ENCODE data around the gene ACTN4. TPM values are rescaled to one million over a fixed set of nuclear protein-coding genes. Genes with fewer than 3 reads are reported as not detected.

ACTN4 gene
- total and polyA plus RNA-seq, 2 experiments from 2014 or later, result 59.3 to 321 TPM

DNA sequence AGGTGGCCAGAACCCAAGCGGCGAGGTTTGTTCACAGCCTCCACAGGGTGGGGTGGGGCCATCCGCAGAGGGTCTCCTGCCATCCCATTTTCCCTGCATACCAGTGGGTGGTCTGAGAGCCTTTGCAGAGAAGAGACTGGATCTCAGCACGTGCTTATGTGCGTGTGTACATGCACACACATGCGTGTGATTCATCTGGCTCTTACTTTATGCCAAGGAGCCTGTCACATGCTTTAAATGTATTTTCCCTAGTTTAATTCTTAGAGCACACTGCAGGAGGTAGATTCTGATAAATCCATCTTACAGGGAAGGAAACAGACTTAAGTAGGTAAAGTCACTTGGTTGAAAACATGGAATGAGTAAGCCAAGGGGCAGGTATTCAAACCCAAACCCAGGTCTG lies 49.7 kb downstream of the ACTN4 start:
- TF ChIP-seq, protein P1, sequence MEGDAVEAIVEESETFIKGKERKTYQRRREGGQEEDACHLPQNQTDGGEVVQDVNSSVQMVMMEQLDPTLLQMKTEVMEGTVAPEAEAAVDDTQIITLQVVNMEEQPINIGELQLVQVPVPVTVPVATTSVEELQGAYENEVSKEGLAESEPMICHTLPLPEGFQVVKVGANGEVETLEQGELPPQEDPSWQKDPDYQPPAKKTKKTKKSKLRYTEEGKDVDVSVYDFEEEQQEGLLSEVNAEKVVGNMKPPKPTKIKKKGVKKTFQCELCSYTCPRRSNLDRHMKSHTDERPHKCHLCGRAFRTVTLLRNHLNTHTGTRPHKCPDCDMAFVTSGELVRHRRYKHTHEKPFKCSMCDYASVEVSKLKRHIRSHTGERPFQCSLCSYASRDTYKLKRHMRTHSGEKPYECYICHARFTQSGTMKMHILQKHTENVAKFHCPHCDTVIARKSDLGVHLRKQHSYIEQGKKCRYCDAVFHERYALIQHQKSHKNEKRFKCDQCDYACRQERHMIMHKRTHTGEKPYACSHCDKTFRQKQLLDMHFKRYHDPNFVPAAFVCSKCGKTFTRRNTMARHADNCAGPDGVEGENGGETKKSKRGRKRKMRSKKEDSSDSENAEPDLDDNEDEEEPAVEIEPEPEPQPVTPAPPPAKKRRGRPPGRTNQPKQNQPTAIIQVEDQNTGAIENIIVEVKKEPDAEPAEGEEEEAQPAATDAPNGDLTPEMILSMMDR (IDR thresholded peaks at IDR 0.05; ENCODE audit: poor library complexity), result no peak
- no peak for TF ChIP-seq EZH2 (IDR thresholded peaks at IDR 0.05; ENCODE audit: borderline replicate concordance)
- TF ChIP-seq EZH2phosphoT487 (IDR thresholded peaks at IDR 0.05; ENCODE audit: low read depth, severe bottlenecking, unreplicated experiment), result no peak
- Histone ChIP-seq H3K27me3 (no peaks in the 10 kb centered on the region), H3K4me1 (ENCODE audit: insufficient read depth) (peaks cover 80% of the 10 kb centered on the region), H3K79me2 (peaks cover 82% of the 10 kb centered on the region), H3K9me2 (replicated peaks; ENCODE audit: insufficient read depth) (no peaks in the 10 kb centered on the region), H3K27ac (peak overlapping the region; percentile 97), H4K20me1 (ENCODE audit: insufficient read depth, poor library complexity, severe bottlenecking) (peaks cover 28% of the 10 kb centered on the region), H3K36me3 (replicated peaks; ENCODE audit: insufficient read depth, low read depth) (no peaks in the 10 kb centered on the region), H3K4me3 (no peak overlapping the region), H3K9me3 (ENCODE audit: low read depth) (no peaks in the 10 kb centered on the region), H2AFZ (no peak overlapping the region), H3K4me2 (no peak overlapping the region)
- DNase-seq (ENCODE audit: low spot score), result no peak
- WGBS (ENCODE audit: low lambda C conversion rate, missing lambda C conversion rate), result over 99% methylated on average over 6 of the region's 6 CpGs

- WGBS (ENCODE audit: low lambda C conversion rate, missing lambda C conversion rate), result 84% methylated on average over 11 of the region's 11 CpGs
- H4K20me1 ChIP-seq (ENCODE audit: insufficient read depth, poor library complexity, severe bottlenecking), result peaks cover 28% of the 10 kb centered on the region
Observed at GRCh38 chr19:38697641-38698071, 50.2 kb downstream of the ACTN4 start.

DNA sequence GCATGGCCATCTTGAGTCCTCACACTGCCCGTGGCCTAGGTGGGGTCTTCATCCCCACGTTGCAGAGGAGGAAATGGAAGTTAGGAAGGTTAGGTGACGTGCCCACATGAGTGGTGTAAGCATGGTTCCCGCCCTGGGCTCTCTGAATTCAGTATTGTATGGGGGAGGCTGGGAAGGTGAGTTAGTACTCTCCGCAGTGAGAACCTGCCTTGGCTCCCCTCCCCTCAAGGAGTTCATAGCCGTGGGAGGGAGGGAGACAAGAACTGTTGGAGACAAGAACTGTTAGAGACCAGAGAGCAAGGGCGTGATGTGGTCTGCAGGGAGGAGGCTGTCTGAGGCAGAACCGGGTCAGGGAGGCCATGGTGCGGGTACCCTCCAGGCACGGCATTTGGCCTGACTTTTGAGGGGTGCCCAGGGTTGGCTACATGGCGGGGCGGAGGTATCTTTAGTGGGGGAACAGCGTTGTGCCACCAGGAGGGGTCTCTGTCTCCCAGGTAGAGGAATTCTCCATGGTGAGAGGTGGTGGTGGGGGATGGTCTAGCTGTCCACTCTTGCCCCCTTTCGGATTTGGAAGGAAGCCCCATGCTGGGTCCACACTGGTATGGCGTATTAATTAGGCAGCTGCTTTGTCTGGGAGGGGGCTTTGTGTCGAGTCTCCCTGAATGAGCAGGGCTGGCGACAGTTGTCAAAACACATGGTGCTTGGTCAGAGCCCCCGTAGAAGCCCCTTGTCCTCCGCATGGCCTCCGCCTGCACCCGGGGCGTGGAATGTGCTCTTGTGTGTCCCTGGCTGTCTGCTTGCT lies 51.0 kb downstream of the ACTN4 start:
- Histone ChIP-seq H3K4me2 (no peak overlapping the region), H3K36me3 (replicated peaks; ENCODE audit: insufficient read depth, low read depth) (no peaks in the 10 kb centered on the region), H4K20me1 (ENCODE audit: insufficient read depth, poor library complexity, severe bottlenecking) (peaks cover 28% of the 10 kb centered on the region), H3K9me3 (ENCODE audit: low read depth) (no peaks in the 10 kb centered on the region), H3K79me2 (peaks cover 77% of the 10 kb centered on the region), H3K9me2 (replicated peaks; ENCODE audit: insufficient read depth) (no peaks in the 10 kb centered on the region), H3K27me3 (no peaks in the 10 kb centered on the region), H3K4me1 (ENCODE audit: insufficient read depth) (peaks cover 77% of the 10 kb centered on the region), H2AFZ (no peak overlapping the region), H3K4me3 (no peak overlapping the region), H3K27ac (peak overlapping the region; percentile 97)
- WGBS (ENCODE audit: low lambda C conversion rate, missing lambda C conversion rate), result 85% methylated on average over 22 of the region's 22 CpGs
- TF ChIP-seq EZH2phosphoT487 (IDR thresholded peaks at IDR 0.05; ENCODE audit: low read depth, severe bottlenecking, unreplicated experiment) (no peak), EZH2 (IDR thresholded peaks at IDR 0.05; ENCODE audit: borderline replicate concordance) (no peak)
- TF ChIP-seq, protein P1 (IDR thresholded peaks at IDR 0.05; ENCODE audit: poor library complexity), result no peak
- DNase-seq (ENCODE audit: low spot score), result no peak

More at GRCh38 chr19:38697641-38698071, 50.2 kb downstream of the ACTN4 start:
- Histone ChIP-seq H3K79me2 (peaks cover 82% of the 10 kb centered on the region), H2AFZ (no peak overlapping the region), H3K36me3 (replicated peaks; ENCODE audit: insufficient read depth, low read depth) (no peaks in the 10 kb centered on the region), H3K4me3 (no peak overlapping the region), H3K9me2 (replicated peaks; ENCODE audit: insufficient read depth) (no peaks in the 10 kb centered on the region), H3K27ac (peak overlapping the region; percentile 97), H3K9me3 (ENCODE audit: low read depth) (no peaks in the 10 kb centered on the region), H3K27me3 (no peaks in the 10 kb centered on the region), H3K4me2 (no peak overlapping the region), H3K4me1 (ENCODE audit: insufficient read depth) (peaks cover 80% of the 10 kb centered on the region)
- TF ChIP-seq EZH2 (IDR thresholded peaks at IDR 0.05; ENCODE audit: borderline replicate concordance) (no peak), EZH2phosphoT487 (IDR thresholded peaks at IDR 0.05; ENCODE audit: low read depth, severe bottlenecking, unreplicated experiment) (no peak)
- TF ChIP-seq, protein P1 (IDR thresholded peaks at IDR 0.05; ENCODE audit: poor library complexity), result no peak
- no peak for DNase-seq (ENCODE audit: low spot score)

All from hepatocyte (in vitro differentiated cells).